OCI-LY3 (cell line): Measurements from ENCODE around the gene GRIN2D.

Experiments
- CTCF ChIP-seq: fragments of 200-600, 300-600 bp; sonication (generic); IDR thresholded peaks from 2 replicates; pipeline ENCODE4 v1.5.1; 2014; ENCODE audit warnings: antibody characterized with exemption, low read length, low read depth
- EZH2phosphoT487 ChIP-seq: fragments of 200-600 bp; shearing (Covaris generic); IDR thresholded peaks from 2 replicates; pipeline ENCODE4 v1.6.1; 2018; ENCODE audit warnings: antibody characterized with exemption, mixed run types, low read depth

GRCh38 chr19:48351341-48351752, 42.1 kb upstream of the GRIN2D start:
- peak; percentile 92 for TF ChIP-seq CTCF
- TF ChIP-seq EZH2phosphoT487: no peak
